Measurements from ENCODE around the gene HERC2. TPM values are rescaled to one million over a fixed set of nuclear protein-coding genes. Genes with fewer than 3 reads are reported as not detected.
A peak's percentile ranks its signal among the peaks of the same experiment; 100 is the strongest.
"Not testable (repeated sequence)": the region's sequence is repeated elsewhere in the genome, so short reads cannot be mapped to it uniquely, and the experiment has no call there.

The HERC2 gene
- total RNA-seq, 1 donor from 2014 or later, result 58.5 TPM

- H3K4me1 Mint-ChIP-seq (ENCODE audit: low read depth), result no peaks in the 10 kb centered on the region
- TF ChIP-seq, protein P1, sequence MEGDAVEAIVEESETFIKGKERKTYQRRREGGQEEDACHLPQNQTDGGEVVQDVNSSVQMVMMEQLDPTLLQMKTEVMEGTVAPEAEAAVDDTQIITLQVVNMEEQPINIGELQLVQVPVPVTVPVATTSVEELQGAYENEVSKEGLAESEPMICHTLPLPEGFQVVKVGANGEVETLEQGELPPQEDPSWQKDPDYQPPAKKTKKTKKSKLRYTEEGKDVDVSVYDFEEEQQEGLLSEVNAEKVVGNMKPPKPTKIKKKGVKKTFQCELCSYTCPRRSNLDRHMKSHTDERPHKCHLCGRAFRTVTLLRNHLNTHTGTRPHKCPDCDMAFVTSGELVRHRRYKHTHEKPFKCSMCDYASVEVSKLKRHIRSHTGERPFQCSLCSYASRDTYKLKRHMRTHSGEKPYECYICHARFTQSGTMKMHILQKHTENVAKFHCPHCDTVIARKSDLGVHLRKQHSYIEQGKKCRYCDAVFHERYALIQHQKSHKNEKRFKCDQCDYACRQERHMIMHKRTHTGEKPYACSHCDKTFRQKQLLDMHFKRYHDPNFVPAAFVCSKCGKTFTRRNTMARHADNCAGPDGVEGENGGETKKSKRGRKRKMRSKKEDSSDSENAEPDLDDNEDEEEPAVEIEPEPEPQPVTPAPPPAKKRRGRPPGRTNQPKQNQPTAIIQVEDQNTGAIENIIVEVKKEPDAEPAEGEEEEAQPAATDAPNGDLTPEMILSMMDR (IDR thresholded peaks at IDR 0.05), result no peak
- no peak overlapping the region for H3K4me3 Mint-ChIP-seq (ENCODE audit: unreplicated experiment)
- peaks cover 18% of the 10 kb centered on the region for H3K36me3 Mint-ChIP-seq (ENCODE audit: low read depth)
- DNase-seq (ENCODE audit: low spot score), result no peak
- H3K27me3 Mint-ChIP-seq (ENCODE audit: low read depth), result no peaks in the 10 kb centered on the region
- no peak overlapping the region for H3K27ac Mint-ChIP-seq (ENCODE audit: unreplicated experiment)
- H3K9me3 Mint-ChIP-seq (ENCODE audit: low read depth), result no peaks in the 10 kb centered on the region
These were observed 113.4 kb downstream of the HERC2 start for GRCh38 chr15:28208583-28208982.

DNA sequence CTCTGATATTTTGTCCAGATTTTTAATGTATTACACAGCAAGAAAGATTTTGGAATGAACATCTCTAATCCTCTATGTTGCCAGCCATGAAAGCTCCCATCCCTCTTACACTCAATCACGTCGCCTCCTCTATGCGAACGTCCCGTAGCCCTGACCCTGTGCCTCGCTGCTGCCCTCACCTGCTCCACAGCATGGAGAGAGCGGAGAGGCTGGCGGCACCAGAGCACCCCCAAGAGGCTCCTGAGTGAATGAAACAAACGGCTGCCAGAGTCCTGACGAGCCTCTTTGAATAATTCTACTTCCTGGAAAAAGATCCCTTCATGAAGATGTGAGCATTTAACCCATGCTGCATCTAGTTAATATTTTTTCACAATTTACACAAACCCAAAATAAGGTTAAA, 116.3 kb downstream of the HERC2 start:
- H3K36me3 Mint-ChIP-seq (ENCODE audit: low read depth), result peaks cover 18% of the 10 kb centered on the region
- H3K4me1 Mint-ChIP-seq (ENCODE audit: low read depth), result not testable (repeated sequence)

GRCh38 chr15:28203055-28203828, 118.7 kb downstream of the HERC2 start:
- peaks cover 24% of the 10 kb centered on the region for H3K36me3 Mint-ChIP-seq (ENCODE audit: low read depth)
- not testable (repeated sequence) for H3K27ac Mint-ChIP-seq (ENCODE audit: unreplicated experiment); H3K9me3 Mint-ChIP-seq (ENCODE audit: low read depth); H3K4me1 Mint-ChIP-seq (ENCODE audit: low read depth); H3K4me3 Mint-ChIP-seq (ENCODE audit: unreplicated experiment); DNase-seq (ENCODE audit: low spot score); H3K27me3 Mint-ChIP-seq (ENCODE audit: low read depth)

More for the DNA sequence above, 116.3 kb downstream of the HERC2 start:
- not testable (repeated sequence) for H3K4me3 Mint-ChIP-seq (ENCODE audit: unreplicated experiment); DNase-seq (ENCODE audit: low spot score); H3K27ac Mint-ChIP-seq (ENCODE audit: unreplicated experiment); H3K27me3 Mint-ChIP-seq (ENCODE audit: low read depth); H3K9me3 Mint-ChIP-seq (ENCODE audit: low read depth)

DNA sequence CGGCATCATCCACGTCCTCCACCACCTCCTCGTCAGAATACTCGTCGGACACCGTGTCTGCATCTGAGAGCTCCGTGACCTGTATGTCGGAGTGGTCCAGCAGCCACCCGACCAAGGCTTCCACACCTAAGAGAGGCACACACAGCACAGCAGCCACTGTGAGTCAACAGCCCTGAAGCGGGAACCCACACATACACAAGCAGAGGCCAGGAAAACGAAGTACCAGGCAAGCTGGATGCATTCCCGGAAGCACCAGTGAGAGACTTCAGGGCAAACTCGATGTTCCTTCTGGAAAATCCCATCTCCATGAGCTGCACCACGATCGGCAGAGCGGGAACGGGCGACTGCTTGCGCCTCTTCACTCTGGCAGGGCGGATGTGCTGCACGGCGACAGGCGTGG, 119.9 kb downstream of the HERC2 start:
- H3K27ac Mint-ChIP-seq (ENCODE audit: unreplicated experiment); H3K27me3 Mint-ChIP-seq (ENCODE audit: low read depth); DNase-seq (ENCODE audit: low spot score); H3K4me1 Mint-ChIP-seq (ENCODE audit: low read depth); H3K9me3 Mint-ChIP-seq (ENCODE audit: low read depth); H3K4me3 Mint-ChIP-seq (ENCODE audit: unreplicated experiment): not testable (repeated sequence)
- peaks cover 25% of the 10 kb centered on the region for H3K36me3 Mint-ChIP-seq (ENCODE audit: low read depth)

GRCh38 chr15:28198215-28198614, 123.8 kb downstream of the HERC2 start:
- H3K27ac Mint-ChIP-seq (ENCODE audit: unreplicated experiment); H3K4me3 Mint-ChIP-seq (ENCODE audit: unreplicated experiment); H3K4me1 Mint-ChIP-seq (ENCODE audit: low read depth); DNase-seq (ENCODE audit: low spot score); H3K9me3 Mint-ChIP-seq (ENCODE audit: low read depth); H3K27me3 Mint-ChIP-seq (ENCODE audit: low read depth): not testable (repeated sequence)
- peaks cover 25% of the 10 kb centered on the region for H3K36me3 Mint-ChIP-seq (ENCODE audit: low read depth)

GRCh38 chr15:28197694-28198093, 124.3 kb downstream of the HERC2 start:
- H3K4me1 Mint-ChIP-seq (ENCODE audit: low read depth); H3K9me3 Mint-ChIP-seq (ENCODE audit: low read depth); H3K27ac Mint-ChIP-seq (ENCODE audit: unreplicated experiment); H3K4me3 Mint-ChIP-seq (ENCODE audit: unreplicated experiment); DNase-seq (ENCODE audit: low spot score); H3K27me3 Mint-ChIP-seq (ENCODE audit: low read depth): not testable (repeated sequence)
- peaks cover 25% of the 10 kb centered on the region for H3K36me3 Mint-ChIP-seq (ENCODE audit: low read depth)

- not testable (repeated sequence) for H3K9me3 Mint-ChIP-seq (ENCODE audit: low read depth); H3K4me3 Mint-ChIP-seq (ENCODE audit: unreplicated experiment); H3K27me3 Mint-ChIP-seq (ENCODE audit: low read depth); H3K27ac Mint-ChIP-seq (ENCODE audit: unreplicated experiment); DNase-seq (ENCODE audit: low spot score)
- Mint-ChIP-seq H3K4me1 (ENCODE audit: low read depth) (peaks cover 18% of the 10 kb centered on the region), H3K36me3 (ENCODE audit: low read depth) (peaks cover 28% of the 10 kb centered on the region)
These were observed 125.4 kb downstream of the HERC2 start for GRCh38 chr15:28196581-28196980.

- no peak for DNase-seq (ENCODE audit: low spot score)
- Mint-ChIP-seq H3K36me3 (ENCODE audit: low read depth) (peaks cover 19% of the 10 kb centered on the region), H3K9me3 (ENCODE audit: low read depth) (no peaks in the 10 kb centered on the region), H3K27me3 (ENCODE audit: low read depth) (no peaks in the 10 kb centered on the region), H3K4me3 (ENCODE audit: unreplicated experiment) (no peak overlapping the region), H3K27ac (ENCODE audit: unreplicated experiment) (peak overlapping the region; percentile 75), H3K4me1 (ENCODE audit: low read depth) (peaks cover 18% of the 10 kb centered on the region)
- TF ChIP-seq, protein P1 (IDR thresholded peaks at IDR 0.05), result no peak
These were observed 129.2 kb downstream of the HERC2 start for GRCh38 chr15:28192772-28193171.

Data from chondrocyte (in vitro differentiated cells).